Left ventricle myocardium superior (tissue), 1 donor: ENCODE results near the gene STK38. TPM values are rescaled to one million over a fixed set of nuclear protein-coding genes. Genes with fewer than 3 reads are reported as not detected.
"Not testable (repeated sequence)": the region's sequence is repeated elsewhere in the genome, so short reads cannot be mapped to it uniquely, and the experiment has no call there.

Experiments used
- ATAC-seq: fragments of 200-7000 bp; cut with Tn5 transposase; one replicate; pipeline ENCODE4 v1.9.1; 2020; ENCODE audit warnings: mild to moderate bottlenecking, moderate library complexity
- DNase-seq: peaks from one replicate; pipeline ENCODE4 v3.0.0-alpha.2; 2020
- intact Hi-C: fragments of 100-400 bp; cut with micrococcal nuclease; formaldehyde crosslinking; loops from one replicate; pipeline ENCODE4 v1.11.0; 2022
- total RNA-seq: library from RNA; stranded (reverse); fragmentation: NEBNext Ultra II Directional; extraction: Animal tissue kit (Norgen Biotek cat#: 25700); gene quantifications from one replicate; pipeline ENCODE4 v1.2.1, GENCODE V29; 2021
- donor health status: DM: no; HTN: yes; CAD: no; lungs with severe emphysema.

STK38 gene
- total RNA-seq, 1 donor from 2014 or later, result 19.4 TPM

DNA sequence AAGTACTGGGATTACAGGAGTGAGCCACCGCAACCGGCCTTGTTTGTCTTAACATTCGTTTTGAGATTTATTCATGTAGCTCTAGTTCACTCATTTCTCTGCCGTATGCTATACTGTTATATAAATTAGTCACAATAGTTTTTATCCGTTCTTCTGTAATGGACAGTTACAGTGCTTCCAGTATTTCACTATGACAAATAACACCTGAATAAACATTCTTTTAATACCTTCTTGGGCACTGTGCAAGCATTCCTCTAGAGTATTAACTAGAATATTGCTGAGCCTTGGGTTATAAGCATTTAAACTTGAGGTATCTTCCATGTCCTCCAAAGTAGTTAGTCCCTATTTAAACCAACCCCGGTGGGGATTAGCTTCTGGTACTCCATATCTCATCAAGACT is 45.6 kb downstream of the STK38 start:
- DNase-seq, result no peak
- intact Hi-C loops, result no loop called here
- no peak for ATAC-seq

DNA sequence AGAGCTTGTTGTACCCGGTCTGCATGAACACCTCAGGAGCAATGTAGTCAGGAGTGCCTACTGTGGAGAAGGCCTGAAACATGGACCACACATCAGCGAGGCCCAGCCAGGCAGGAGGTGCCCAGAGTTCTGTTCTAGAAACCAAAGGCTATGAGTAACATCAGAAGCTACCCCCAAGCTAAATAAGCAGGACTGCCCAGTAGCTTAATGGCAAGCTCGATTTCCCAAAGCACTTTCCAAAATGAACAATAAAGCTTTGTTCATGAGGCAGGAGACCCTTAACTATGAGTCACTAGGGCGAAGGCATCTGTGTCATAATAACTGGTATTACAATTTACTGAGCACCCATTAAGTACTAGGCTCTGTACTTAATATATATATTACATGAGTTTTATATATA is 47.4 kb downstream of the STK38 start:
- intact Hi-C loops, result no loop called here
- no peak for ATAC-seq
- no peak for DNase-seq

DNA sequence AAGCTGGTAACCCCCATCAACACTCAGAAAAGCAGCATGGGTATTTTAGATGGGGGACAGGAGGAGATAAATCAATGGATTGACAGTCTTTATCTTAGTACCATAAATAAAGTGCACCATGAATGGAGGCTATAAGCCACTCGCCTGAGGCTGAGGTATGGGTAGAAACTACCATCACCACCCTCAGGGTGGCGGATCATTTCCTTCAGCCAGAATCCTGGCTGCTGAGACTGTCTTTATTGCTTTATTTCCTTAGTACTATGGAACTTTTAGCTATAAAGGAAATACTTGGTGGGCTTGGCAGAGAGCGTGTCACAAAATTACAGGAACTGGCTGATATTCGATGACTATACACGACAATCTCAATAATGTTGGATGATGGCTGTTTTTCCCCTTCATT is 52.2 kb downstream of the STK38 start:
- intact Hi-C loops, result no loop called here
- DNase-seq (no peak), ATAC-seq (no peak)

DNA sequence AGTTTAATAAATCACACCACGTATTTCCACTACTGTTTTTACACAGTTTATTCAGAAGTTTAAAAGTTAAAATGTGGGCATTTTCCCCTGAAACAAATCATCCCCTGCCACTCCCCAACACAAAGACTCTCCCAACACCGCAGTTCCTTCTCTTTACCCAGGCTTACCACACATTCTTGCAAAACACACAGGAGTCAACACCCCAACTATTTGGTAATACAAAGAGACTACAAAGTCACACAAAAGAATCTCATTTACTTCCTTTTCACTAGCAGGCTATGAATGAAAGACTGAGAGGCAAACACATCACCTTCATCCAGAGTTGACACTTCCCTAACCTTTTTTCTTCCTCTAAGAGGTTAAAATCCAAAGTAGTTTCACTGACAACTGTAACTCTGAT is 53.4 kb downstream of the STK38 start:
- DNase-seq, result no peak
- ATAC-seq, result peak; percentile 15
- intact Hi-C loops, result no loop called here

DNA sequence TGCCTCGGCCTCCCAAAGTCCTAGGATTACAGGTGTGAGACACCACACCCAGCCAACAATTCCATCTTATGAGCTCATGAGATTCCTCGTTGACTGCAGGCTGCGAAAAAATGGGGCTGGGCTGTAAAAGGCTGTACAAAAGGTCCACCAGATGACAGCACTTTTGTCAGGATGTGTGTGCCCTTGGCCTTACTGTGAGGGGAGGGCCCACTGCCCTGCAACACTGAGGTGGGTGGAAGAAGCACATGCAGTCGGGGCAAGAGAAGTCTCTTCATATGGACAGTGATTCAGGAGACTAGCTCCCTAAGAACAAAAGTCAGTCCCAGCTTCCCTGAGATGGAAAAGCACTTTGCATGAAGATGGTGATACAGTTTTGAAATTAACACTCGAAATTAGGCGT is 54.0 kb downstream of the STK38 start:
- DNase-seq (no peak), ATAC-seq (no peak)
- intact Hi-C loops, result no loop called here

DNA sequence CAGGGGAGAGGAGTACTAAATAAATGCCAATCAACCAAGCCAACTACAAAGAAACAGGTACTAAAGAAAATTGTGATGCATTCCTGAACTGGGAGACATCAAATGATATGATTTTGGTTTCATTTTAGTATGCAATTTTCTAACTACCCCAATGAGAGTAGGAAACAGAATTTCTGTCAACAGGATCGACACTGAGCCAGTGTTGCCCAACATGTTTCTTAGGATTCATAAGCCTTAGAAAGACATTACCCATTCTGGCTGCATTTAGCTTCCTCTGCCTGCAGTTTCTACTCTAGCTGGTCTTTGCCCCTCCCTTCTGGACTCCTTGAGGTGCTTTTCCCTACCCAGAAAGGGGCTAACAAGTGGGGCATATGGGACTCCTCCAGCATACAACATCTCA is 54.7 kb downstream of the STK38 start:
- DNase-seq (no peak), ATAC-seq (no peak)
- intact Hi-C loops, result no loop called here

DNA sequence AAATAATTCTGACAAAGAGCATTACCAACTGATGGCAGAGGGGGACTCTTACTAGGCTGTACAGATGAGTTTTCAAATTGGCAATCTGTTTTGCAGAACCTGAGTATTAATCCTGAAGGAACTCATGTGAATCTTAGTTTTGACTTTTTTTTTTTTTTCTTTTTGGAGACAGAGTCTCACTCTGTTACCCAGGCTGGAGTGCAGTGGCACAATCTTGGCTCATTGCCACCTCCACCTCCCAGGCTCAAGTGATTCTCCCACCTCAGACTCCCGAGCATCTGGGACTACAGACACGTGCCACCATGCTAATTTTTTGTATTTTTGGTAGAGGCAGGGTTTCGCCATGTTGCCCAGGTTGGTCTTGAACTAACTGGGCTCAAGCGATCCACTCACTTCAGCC is 55.2 kb downstream of the STK38 start:
- intact Hi-C loops, result no loop called here
- DNase-seq (no peak), ATAC-seq (no peak)

DNA sequence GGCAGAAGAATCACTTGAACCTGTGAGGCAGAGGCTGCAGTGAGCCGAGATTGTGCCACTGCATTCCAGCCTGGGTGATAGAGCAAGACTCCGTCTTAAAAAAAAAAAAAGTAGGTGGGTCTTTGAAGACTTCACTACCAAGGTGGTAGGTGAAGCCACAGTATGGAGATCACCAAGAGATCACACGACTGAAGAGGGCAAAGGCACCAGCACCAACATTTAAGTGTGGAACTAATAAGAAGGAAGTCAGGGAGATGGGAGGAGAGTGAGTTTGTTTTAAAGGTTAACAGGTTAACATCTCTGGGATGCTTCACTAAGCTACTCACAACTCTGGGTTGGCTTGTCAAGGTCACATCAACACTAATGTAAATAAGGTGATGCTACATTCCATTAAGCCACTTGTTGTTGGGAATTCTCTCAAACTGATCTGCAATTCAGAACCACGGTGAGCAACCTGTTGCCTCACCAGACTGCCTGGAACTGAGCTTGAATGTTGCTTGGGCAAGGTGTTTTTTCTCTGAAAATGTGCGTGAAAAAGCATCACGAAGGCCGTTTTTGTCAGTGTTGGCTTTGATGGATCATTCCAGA is 55.8 kb downstream of the STK38 start:
- DNase-seq, result no peak
- ATAC-seq, result no peak
- intact Hi-C loops, result no loop called here

DNA sequence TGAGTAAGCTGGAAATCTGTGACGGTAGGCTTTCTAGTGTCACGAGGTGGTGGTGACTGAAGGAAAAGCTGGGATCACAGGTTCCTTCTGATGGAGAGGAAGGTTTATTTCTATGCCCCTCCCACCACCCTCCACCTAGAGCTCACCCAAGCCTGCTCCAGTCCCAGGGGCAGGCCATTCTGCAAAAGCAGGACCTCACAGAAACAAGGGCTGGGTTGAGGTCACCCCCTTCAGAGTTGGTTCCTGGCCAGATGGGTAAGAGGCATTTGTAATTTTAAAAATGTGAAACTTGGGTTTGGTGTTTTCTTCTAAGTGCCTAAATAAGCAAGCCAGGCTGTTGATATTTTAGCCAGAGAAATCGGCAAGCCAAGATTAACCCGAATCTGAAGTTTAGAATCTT is 57.9 kb downstream of the STK38 start:
- ATAC-seq, result no peak
- no peak for DNase-seq
- intact Hi-C loops, result no loop called here

DNA sequence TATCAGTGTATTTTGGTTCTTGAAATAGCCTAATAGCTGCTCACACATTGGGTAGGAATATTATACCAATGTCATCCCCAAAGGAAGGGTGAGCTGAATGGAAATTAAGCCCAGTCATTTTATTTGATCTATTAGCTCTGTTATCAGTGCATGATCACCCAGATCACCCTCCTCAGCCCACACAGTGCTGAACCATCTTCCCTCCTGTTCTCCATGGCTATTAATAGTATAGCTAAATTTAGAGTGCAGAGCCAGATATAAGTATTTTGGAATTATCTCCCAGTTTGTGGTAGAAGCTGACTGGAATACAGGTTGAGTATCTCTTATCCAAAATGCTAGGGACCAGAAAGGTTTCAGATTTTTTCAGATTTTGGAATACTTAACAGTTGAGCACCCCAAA is 59.1 kb downstream of the STK38 start:
- intact Hi-C loops, result no loop called here
- DNase-seq (no peak), ATAC-seq (peak; percentile 69)

DNA sequence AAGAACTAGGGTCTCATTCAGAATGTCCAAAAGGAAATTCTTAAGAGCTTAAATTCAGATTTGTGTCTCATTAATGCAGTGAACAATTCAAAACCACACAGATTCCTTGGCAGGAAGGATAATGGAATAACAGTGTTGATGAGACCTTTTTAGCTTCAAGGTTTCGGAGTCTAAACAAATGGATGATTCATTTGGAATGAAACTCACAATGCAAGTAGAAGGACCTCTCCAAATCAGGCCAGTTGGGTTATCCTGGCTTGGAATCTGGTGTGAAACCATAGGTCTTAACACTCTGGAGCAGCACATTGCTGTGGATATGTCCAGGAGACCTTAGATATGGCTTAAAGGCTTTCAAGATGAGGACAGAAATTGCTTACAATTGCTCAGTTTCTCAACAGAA is 59.6 kb downstream of the STK38 start:
- DNase-seq, result no peak
- no peak for ATAC-seq
- intact Hi-C loops, result no loop called here

DNA sequence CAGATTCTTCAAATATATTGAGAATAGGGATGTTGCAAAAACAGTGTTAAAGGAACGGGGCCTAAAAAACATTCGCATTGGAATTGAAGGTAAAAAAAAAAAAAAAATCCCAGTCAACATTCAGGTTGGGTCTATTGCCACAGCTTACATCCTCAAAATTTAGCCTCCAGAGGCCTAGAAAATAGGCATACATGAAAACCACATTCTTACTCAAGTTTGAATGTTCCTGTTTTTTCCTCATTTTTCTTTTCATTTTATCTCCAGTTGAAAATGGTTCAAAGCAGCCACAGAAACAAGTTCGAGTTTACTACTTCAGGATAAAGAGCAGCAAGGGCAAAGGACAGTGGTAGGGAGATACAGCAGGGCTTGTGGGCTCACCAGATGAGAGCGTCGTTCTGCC is 62.5 kb downstream of the STK38 start:
- no peak for ATAC-seq
- DNase-seq, result no peak
- intact Hi-C loops, result no loop called here

DNA sequence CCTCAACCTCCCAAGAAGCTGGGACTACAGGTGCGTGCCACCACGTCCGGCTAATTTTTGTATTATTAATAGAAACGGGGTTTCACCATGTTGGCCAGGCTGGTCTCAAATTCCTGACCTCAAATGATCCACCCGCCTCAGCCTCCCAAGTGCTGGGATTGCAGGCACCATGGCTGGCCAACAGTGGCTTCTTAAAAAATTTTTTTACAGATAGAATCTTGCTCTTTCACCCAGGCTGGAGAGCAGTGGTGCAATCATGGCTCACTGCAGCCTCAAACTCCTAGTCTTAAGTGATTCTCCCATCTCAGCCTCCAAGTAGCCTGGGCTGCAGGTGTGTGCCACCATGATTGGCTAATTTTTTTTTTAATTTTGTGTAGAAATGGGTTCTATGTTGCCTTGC is 64.0 kb downstream of the STK38 start:
- intact Hi-C loops, DNase-seq, ATAC-seq: not testable (repeated sequence)

DNA sequence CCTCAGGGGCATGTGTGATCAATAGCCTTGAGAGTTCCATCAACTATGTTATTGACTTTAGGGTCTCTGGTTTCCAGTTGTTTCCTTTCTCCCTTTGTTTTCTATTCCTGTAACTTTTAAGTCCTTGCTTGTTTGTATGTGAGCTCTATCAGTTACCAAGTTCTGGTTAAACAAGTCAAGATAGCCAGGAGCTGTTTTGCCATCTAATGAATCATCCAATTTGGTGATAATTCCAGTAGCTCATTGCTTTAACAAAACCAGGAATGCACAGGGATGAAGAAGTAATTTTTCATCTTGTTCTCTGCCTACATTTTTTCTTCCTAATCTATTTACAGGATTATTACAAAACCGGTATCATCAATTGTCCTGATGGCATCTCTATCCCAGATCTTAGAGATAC is 68.0 kb downstream of the STK38 start:
- intact Hi-C loops, result no loop called here
- no peak for ATAC-seq

DNA sequence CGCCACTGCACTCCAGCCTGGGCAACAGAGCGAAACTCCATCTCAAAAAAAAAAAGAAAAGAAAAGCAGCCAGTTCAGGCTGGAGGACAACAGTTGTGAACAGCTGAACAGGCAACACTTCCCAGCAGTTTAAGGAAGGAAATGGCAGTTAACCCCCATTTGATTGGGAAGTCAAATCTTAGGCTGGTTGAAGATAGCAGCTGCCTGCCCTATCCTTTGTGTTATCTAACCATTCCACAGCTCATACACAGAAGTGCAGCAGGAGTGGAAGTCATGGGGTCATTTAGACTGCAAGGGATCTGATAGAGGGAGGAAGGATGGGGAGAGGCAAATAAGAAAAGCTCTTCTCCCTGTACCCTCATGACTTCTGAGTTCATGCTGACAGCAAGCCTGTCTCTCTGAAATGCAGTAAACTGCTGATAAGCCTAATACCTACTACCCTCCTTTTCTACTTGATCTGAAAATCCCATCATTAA is 69.2 kb downstream of the STK38 start:
- ATAC-seq, result no peak
- DNase-seq, result no peak
- intact Hi-C loops, result no loop called here

More for the DNA sequence above, 68.0 kb downstream of the STK38 start:
- DNase-seq, result no peak

DNA sequence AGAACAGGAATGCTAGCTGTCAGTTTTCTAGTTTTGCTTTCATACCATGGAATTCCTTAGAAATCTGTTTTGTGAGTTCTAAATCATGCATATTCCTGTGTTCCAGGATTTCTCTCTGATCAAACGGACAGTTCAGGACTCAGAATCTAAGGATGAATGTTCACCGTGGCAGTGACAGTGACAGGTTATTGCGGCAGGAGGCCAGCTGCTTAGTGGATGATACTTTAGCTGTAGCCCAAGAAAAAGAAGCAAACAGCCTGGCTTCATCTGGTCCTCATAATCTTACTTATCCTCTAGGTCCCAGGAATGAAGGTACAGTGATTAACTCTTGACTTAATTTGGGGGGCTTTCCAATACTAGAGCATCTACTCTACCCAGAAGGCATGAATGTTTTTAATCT is 77.3 kb downstream of the STK38 start:
- ATAC-seq, result no peak
- intact Hi-C loops, result no loop called here
- no peak for DNase-seq

DNA sequence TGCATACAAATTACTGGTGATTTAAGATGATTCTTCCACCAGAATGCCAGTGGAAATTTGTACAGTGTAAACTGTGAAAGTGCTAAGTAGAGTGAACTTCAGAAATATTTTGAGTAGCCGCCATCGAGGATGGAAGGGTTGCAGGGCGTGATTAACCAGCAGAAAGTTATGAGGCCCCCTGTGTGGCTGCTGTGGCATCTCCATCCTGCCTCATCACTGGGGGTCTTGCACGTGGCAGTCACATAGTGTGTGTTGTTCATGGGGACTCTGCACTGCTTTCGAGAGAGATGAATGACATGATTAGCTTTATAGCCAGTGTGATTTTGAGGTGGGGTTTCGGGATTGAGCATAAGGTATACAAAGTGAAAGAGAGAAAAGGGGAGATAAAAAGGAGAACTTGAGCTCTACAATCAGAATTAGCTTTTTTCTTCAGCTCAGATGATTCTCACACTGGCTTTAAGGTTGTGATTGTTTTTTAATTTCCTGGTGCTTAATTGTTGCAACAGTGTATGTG is 78.1 kb downstream of the STK38 start:
- DNase-seq (no peak), ATAC-seq (no peak)
- intact Hi-C loops, result no loop called here

DNA sequence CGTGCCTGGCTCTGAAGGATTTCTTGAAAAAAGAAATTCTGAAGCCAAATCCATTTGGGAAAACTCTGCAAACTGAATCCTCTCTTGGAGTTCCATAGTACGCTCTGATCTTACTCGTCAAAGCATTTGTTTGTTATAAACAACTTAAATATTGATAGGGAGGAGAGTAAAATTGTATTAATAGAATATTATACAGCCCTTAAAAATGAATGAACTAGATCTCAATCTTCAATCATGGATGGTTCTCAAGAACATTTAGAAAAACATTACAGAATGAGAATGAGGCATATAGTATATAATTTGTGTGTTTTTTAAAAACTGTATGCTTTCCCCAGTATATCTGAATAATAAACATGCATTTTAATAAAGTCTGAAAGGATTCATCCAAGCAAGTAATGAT is 79.7 kb downstream of the STK38 start:
- ATAC-seq (no peak), DNase-seq (no peak)
- intact Hi-C loops, result no loop called here

DNA sequence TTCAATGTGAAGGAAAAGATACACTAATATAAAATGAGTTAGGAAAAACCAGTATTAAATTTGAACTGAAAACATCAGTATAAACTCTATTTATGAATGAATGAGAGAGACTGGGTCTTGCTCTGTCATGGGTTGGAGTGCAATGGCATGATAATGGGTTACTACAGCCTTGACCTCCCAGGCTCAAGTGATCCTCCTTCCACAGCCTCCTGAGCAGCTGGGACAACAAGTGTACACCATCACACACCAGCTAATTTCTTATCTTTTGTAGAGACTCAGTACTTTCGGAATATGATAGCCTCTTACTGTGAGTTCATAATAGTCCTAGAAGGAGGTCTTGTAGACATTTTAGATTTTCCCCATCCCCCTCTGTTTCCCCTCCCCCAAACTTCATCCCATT is 83.0 kb downstream of the STK38 start:
- no peak for DNase-seq
- ATAC-seq, result no peak
- intact Hi-C loops, result no loop called here

DNA sequence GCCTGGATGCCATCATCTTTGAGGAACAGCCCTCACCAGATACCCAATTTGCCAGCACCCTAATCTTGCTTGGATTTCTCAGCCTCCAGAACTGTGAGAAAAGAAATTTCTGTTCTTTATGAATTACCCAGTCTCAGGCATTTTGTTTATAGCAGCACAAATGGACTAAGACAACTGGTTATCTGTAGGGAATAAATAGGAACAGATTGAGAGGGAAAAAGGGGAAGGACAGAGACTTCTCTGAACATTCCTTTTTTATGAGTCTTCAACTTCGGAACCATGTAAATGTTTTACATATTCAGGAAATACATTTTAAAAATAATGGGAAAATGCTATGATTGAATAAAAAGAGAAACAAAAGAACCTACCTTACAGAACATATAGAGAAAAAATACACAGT is 83.6 kb downstream of the STK38 start:
- DNase-seq, result no peak
- ATAC-seq, result no peak
- intact Hi-C loops, result no loop called here

DNA sequence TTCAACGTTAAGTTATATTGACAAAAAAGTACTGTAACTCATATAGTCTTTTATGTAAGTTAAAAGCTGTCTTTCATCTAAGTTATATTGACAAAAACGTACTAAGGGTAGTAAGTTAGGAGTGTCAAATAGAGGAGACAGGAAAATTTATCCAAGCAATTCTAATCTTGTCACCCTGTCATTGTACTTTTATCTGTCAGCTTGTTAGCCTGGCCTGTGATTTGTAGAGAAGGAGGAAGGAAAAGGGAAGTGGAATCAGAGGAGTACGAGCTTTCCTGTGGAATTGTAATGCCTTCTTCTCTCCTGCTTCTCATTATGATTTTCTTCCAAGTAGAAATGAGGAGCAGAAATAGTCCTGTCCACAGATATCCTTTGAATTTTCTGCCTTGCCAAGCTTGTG is 85.6 kb downstream of the STK38 start:
- ATAC-seq (peak; percentile 32), DNase-seq (no peak)
- intact Hi-C loops, result no loop called here

DNA sequence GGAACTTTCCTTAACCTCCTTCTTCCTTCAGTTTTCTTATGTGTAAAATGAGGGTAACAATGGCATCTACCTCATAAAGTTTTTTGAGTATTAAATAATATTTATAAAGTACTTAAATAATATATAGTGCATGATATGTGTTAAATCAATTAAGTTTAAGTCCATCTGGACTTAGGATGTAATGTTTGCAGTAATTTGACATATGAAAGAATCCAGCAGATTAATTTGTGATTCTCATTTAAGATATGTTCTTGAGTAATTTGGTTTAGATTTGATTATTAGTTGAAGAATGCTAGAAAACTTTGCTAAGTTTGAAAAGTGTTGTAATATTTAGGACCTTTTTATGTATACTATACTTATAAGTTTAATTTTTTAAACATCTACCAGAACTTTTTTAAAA is 86.4 kb downstream of the STK38 start:
- DNase-seq (no peak), ATAC-seq (no peak)
- intact Hi-C loops, result no loop called here
